ENCODE data around the gene CXorf58.

CXorf58 gene

GRCh38 chrX:23980011-23980441 is 72.2 kb downstream of the CXorf58 start:
- DNase-seq (no peak), ATAC-seq (ENCODE audit: insufficient read depth, low read depth) (no peak)
- Histone ChIP-seq H3K9ac (ENCODE audit: low read depth, low read length) (no peak overlapping the region), H3K4me1 (ENCODE audit: insufficient read depth, low read length) (no peaks in the 10 kb centered on the region), H3K27ac (ENCODE audit: low read length) (no peak overlapping the region), H3K9me3 (ENCODE audit: insufficient read depth, low read length, severe bottlenecking) (no peaks in the 10 kb centered on the region), H4K20me1 (ENCODE audit: insufficient read depth, low read length) (no peaks in the 10 kb centered on the region), H3K79me2 (ENCODE audit: insufficient read depth, low read length) (0 out of 2 replicates have a peak, but pooled peaks cover 4% of the 10 kb centered on the region), H3K36me3 (ENCODE audit: insufficient read depth, low read length) (peaks cover 5% of the 10 kb centered on the region; the same call in 1 of the 2 replicates), H2AFZ (ENCODE audit: low read depth, low read length) (no peak overlapping the region), H3K4me3 (ENCODE audit: low read depth in 1 of 2, low read length in 2 of 2) (no peak overlapping the region), H3K27me3 (ENCODE audit: insufficient read depth, low read length, poor library complexity) (no peaks in the 10 kb centered on the region), H3K4me2 (ENCODE audit: insufficient read depth, low read length) (no peak overlapping the region)
- TF ChIP-seq EZH2 (IDR thresholded peaks at IDR 0.05; ENCODE audit: borderline replicate concordance, low read depth, low read length, severe bottlenecking): no peak
- TF ChIP-seq, protein P1, sequence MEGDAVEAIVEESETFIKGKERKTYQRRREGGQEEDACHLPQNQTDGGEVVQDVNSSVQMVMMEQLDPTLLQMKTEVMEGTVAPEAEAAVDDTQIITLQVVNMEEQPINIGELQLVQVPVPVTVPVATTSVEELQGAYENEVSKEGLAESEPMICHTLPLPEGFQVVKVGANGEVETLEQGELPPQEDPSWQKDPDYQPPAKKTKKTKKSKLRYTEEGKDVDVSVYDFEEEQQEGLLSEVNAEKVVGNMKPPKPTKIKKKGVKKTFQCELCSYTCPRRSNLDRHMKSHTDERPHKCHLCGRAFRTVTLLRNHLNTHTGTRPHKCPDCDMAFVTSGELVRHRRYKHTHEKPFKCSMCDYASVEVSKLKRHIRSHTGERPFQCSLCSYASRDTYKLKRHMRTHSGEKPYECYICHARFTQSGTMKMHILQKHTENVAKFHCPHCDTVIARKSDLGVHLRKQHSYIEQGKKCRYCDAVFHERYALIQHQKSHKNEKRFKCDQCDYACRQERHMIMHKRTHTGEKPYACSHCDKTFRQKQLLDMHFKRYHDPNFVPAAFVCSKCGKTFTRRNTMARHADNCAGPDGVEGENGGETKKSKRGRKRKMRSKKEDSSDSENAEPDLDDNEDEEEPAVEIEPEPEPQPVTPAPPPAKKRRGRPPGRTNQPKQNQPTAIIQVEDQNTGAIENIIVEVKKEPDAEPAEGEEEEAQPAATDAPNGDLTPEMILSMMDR (IDR thresholded peaks at IDR 0.05; ENCODE audit: borderline replicate concordance, extremely low read depth, low read length, poor library complexity, severe bottlenecking): no peak

- no peak for DNase-seq
- Histone ChIP-seq H3K4me1 (ENCODE audit: insufficient read depth, low read length) (no peaks in the 10 kb centered on the region), H2AFZ (ENCODE audit: low read depth, low read length) (no peak overlapping the region), H3K27ac (ENCODE audit: low read length) (no peak overlapping the region), H3K4me2 (ENCODE audit: insufficient read depth, low read length) (no peak overlapping the region), H3K9ac (ENCODE audit: low read depth, low read length) (no peak overlapping the region), H3K27me3 (ENCODE audit: insufficient read depth, low read length, poor library complexity) (no peaks in the 10 kb centered on the region), H3K4me3 (ENCODE audit: low read depth in 1 of 2, low read length in 2 of 2) (no peak overlapping the region), H3K9me3 (ENCODE audit: insufficient read depth, low read length, severe bottlenecking) (no peaks in the 10 kb centered on the region), H3K36me3 (ENCODE audit: insufficient read depth, low read length) (peaks cover 12% of the 10 kb centered on the region; the same call in 1 of the 2 replicates), H4K20me1 (ENCODE audit: insufficient read depth, low read length) (no peaks in the 10 kb centered on the region), H3K79me2 (ENCODE audit: insufficient read depth, low read length) (peaks cover 7% of the 10 kb centered on the region; the same call in 1 of the 2 replicates)
- no peak for ATAC-seq (ENCODE audit: insufficient read depth, low read depth)
- TF ChIP-seq, protein P1 (IDR thresholded peaks at IDR 0.05; ENCODE audit: borderline replicate concordance, extremely low read depth, low read length, poor library complexity, severe bottlenecking): no peak
- TF ChIP-seq EZH2 (IDR thresholded peaks at IDR 0.05; ENCODE audit: borderline replicate concordance, low read depth, low read length, severe bottlenecking): no peak
Observed at GRCh38 chrX:23981222-23981621, 73.4 kb downstream of the CXorf58 start.

DNA sequence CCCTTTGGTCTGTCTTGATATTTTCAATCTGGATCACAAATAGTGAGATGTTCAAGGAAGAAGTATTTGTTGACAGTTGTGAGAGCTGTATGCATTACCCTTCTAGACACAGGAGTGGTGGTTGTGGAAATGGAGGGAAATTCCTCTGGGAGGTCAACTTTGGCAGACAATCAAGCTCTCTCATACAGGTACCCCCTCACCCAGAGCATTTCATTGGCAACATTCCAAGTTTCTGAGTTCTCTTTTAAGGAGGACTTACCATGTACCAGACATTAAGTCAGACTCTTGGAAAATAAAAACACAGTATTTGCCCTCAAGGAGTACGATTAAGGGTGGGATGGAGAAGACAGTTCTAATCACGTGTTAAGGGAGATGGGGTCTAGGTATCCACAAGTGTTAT is 73.9 kb downstream of the CXorf58 start:
- no peak overlapping the region for H3K4me2 ChIP-seq (ENCODE audit: insufficient read depth, low read length)
- H3K27ac ChIP-seq (ENCODE audit: low read length): no peak overlapping the region
- DNase-seq (no peak), ATAC-seq (ENCODE audit: insufficient read depth, low read depth) (no peak)
- no peaks in the 10 kb centered on the region for H3K27me3 ChIP-seq (ENCODE audit: insufficient read depth, low read length, poor library complexity)
- H3K9ac ChIP-seq (ENCODE audit: low read depth, low read length): no peak overlapping the region
- TF ChIP-seq, protein P1 (IDR thresholded peaks at IDR 0.05; ENCODE audit: borderline replicate concordance, extremely low read depth, low read length, poor library complexity, severe bottlenecking): no peak
- no peak for TF ChIP-seq EZH2 (IDR thresholded peaks at IDR 0.05; ENCODE audit: borderline replicate concordance, low read depth, low read length, severe bottlenecking)
- H3K4me3 ChIP-seq (ENCODE audit: low read depth in 1 of 2, low read length in 2 of 2): no peak overlapping the region
- peaks cover 17% of the 10 kb centered on the region; the same call in 1 of the 2 replicates for H3K36me3 ChIP-seq (ENCODE audit: insufficient read depth, low read length)
- H3K9me3 ChIP-seq (ENCODE audit: insufficient read depth, low read length, severe bottlenecking): no peaks in the 10 kb centered on the region
- H3K4me1 ChIP-seq (ENCODE audit: insufficient read depth, low read length): no peaks in the 10 kb centered on the region
- no peak overlapping the region for H2AFZ ChIP-seq (ENCODE audit: low read depth, low read length)
- no peaks in the 10 kb centered on the region for H4K20me1 ChIP-seq (ENCODE audit: insufficient read depth, low read length)
- peaks cover 10% of the 10 kb centered on the region; the same call in 1 of the 2 replicates for H3K79me2 ChIP-seq (ENCODE audit: insufficient read depth, low read length)

Measured in DND-41 (cell line).